PC-9 (cell line): ENCODE measurements around the gene TNIK. TPM values are rescaled to one million over a fixed set of nuclear protein-coding genes. Genes with fewer than 3 reads are reported as not detected.

Experiments used
- BruUV-seq: library from RNA; stranded (reverse); fragments of 400-500 nt; replicated peaks from 2 replicates; lab custom pipeline; 2021; lab: Mats Ljungman, UMichigan
- CTCF ChIA-PET: fragments of 300-600 bp; sonication (Branson Sonifier 250); formaldehyde crosslinking; loops from one replicate; lab custom pipeline; 2022; ENCODE audit warnings: antibody characterized with exemption; lab: Charles Lee
- POLR2A ChIA-PET: fragments of 300-600 bp; sonication (Branson Sonifier 250); formaldehyde crosslinking; loops from one replicate; lab custom pipeline; 2022; ENCODE audit warnings: antibody characterized with exemption; ENCODE audit not compliant: unreplicated experiment; lab: Charles Lee
- DNase-seq, 2 experiments: peaks; one replicate each; pipeline versions ENCODE4 v3.0.0 to v3.0.0-alpha.2; 2015 to 2022; ENCODE audit warnings: mixed read lengths in 1 of 2
- H2AFZ ChIP-seq: fragments of 200-600 bp; sonication (generic); 2 replicates; pipeline ENCODE4 v1.8.1; 2017; ENCODE audit warnings: antibody characterized with exemption
- H3F3A ChIP-seq: fragments of 200-600 bp; sonication (generic); 2 replicates; pipeline ENCODE4 v1.8.1; 2017; ENCODE audit warnings: antibody characterized with exemption, mild to moderate bottlenecking, low read depth; ENCODE audit not compliant: insufficient read depth
- H3K27ac ChIP-seq: fragments of 200-600 bp; sonication (generic); 2 replicates; pipeline ENCODE4 v1.6.1; 2016; ENCODE audit warnings: mixed run types
- H3K27me3 ChIP-seq: fragments of 200-600 bp; sonication (generic); 2 replicates; pipeline ENCODE4 v1.6.1; 2016; ENCODE audit warnings: low read depth, mixed run types; ENCODE audit not compliant: insufficient read depth
- H3K36me3 ChIP-seq: fragments of 200-600 bp; sonication (generic); 2 replicates; pipeline ENCODE4 v1.6.1; 2016; ENCODE audit warnings: low read depth, mixed run types
- H3K4me1 ChIP-seq: fragments of 200-600 bp; sonication (generic); replicated peaks from 2 replicates; pipeline ENCODE4 v1.6.1; 2016; ENCODE audit warnings: mixed run types; ENCODE audit not compliant: insufficient read depth
- H3K4me2 ChIP-seq: fragments of 200-600 bp; sonication (generic); 2 replicates; pipeline ENCODE4 v1.6.1; 2017; ENCODE audit warnings: mixed run types
- H3K4me3 ChIP-seq: fragments of 200-600 bp; sonication (generic); 2 replicates; pipeline ENCODE4 v1.6.1; 2016; ENCODE audit warnings: mixed run types
- H3K79me2 ChIP-seq: fragments of 200-600 bp; sonication (generic); 2 replicates; pipeline ENCODE4 v1.6.1; 2017; ENCODE audit warnings: low read depth, mixed run types
- H3K9me2 ChIP-seq: fragments of 200-600 bp; sonication (generic); 2 replicates; pipeline ENCODE4 v1.8.1; 2017; ENCODE audit warnings: mild to moderate bottlenecking; ENCODE audit not compliant: insufficient read depth
- H3K9me3 ChIP-seq: fragments of 200-600 bp; sonication (generic); 2 replicates; pipeline ENCODE4 v1.8.1; 2016; ENCODE audit warnings: low read depth; ENCODE audit not compliant: insufficient read depth
- H4K20me1 ChIP-seq: fragments of 200-600 bp; sonication (generic); 2 replicates; pipeline ENCODE4 v1.8.1; 2017; ENCODE audit not compliant: insufficient read depth
- CTCF ChIP-seq: fragments of 200-600 bp; sonication (generic); conservative IDR thresholded peaks from 2 replicates; pipeline ENCODE4 v1.6.1; 2017; ENCODE audit warnings: mixed run types, antibody characterized with exemption, mild to moderate bottlenecking, moderate library complexity
- EZH2 ChIP-seq: fragments of 200-600 bp; sonication (generic); IDR thresholded peaks from 2 replicates; pipeline ENCODE4 v1.8.0; 2017; ENCODE audit warnings: antibody characterized with exemption, low read depth
- intact Hi-C: fragments of 100-400 bp; cut with micrococcal nuclease; formaldehyde crosslinking; loops from one replicate; pipeline ENCODE4 v1.10.0; 2022; ENCODE audit not compliant: unreplicated experiment
- total RNA-seq: library from RNA; stranded (reverse); gene quantifications from 2 replicates; pipeline ENCODE4 v1.2.3, GENCODE V29; 2021

The TNIK gene
- total RNA-seq, 1 experiment from 2014 or later = 30.7 TPM

GRCh38 chr3:171401432-171401831 is 58.8 kb downstream of the TNIK start:
- TF ChIP-seq CTCF (no peak), EZH2 (no peak)
- Histone ChIP-seq H3K27me3 (no peaks in the 10 kb centered on the region), H2AFZ (no peak overlapping the region), H3K27ac (no peak overlapping the region), H3K36me3 (no peaks in the 10 kb centered on the region), H4K20me1 (no peaks in the 10 kb centered on the region), H3F3A (no peaks in the 10 kb centered on the region), H3K4me1 (peaks cover 4% of the 10 kb centered on the region; the same call in 1 of the 2 replicates), H3K4me2 (no peak overlapping the region), H3K79me2 (peaks cover 39% of the 10 kb centered on the region), H3K9me2 (no peaks in the 10 kb centered on the region), H3K9me3 (no peaks in the 10 kb centered on the region; the same call in 1 of the 2 replicates), H3K4me3 (no peak overlapping the region)
- ChIA-PET POLR2A (no interaction called here), CTCF (no interaction called here)
- intact Hi-C loops = no loop called here
- BruUV-seq = no TSS peak
- no peak for DNase-seq

DNA sequence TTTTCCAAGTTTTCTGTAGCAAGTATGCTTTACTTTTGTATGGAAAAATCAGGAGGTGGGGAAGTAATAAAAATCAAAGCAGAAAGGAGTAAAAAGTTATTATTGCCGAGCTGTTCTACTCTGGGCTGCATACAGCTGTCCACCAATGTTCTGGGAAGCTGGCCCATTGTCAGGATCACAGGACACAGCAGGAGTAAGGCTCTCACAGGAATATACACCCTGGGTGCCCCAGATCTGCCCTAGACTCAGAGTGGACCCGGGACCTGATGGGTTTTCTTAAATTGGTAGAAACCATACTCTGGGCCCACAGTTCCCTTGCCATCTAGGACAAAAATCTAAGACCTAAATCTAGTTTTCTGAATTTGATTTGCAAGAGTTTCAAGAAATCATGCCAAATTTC is 60.4 kb downstream of the TNIK start:
- Histone ChIP-seq H3K4me3 (no peak overlapping the region), H3K36me3 (no peaks in the 10 kb centered on the region), H3K9me3 (no peaks in the 10 kb centered on the region; the same call in 1 of the 2 replicates), H2AFZ (no peak overlapping the region), H4K20me1 (no peaks in the 10 kb centered on the region), H3K4me1 (peaks cover 9% of the 10 kb centered on the region; the same call in 1 of the 2 replicates), H3K27ac (no peak overlapping the region), H3K27me3 (no peaks in the 10 kb centered on the region), H3F3A (no peaks in the 10 kb centered on the region), H3K4me2 (no peak overlapping the region), H3K9me2 (no peaks in the 10 kb centered on the region), H3K79me2 (peaks cover 37% of the 10 kb centered on the region)
- POLR2A ChIA-PET = no interaction called here
- intact Hi-C loops = no loop called here
- DNase-seq = no peak
- CTCF ChIA-PET = no interaction called here
- TF ChIP-seq CTCF = no peak
- no peak for TF ChIP-seq EZH2
- no TSS peak for BruUV-seq

GRCh38 chr3:171398343-171398742 is 61.9 kb downstream of the TNIK start:
- BruUV-seq = no TSS peak

More at GRCh38 chr3:171398343-171398742, 61.9 kb downstream of the TNIK start:
- Histone ChIP-seq H4K20me1 (no peaks in the 10 kb centered on the region), H3K4me2 (no peak overlapping the region), H3K36me3 (no peaks in the 10 kb centered on the region), H3K27ac (no peak overlapping the region), H2AFZ (no peak overlapping the region), H3F3A (no peaks in the 10 kb centered on the region), H3K4me1 (peaks cover 9% of the 10 kb centered on the region; the same call in 1 of the 2 replicates), H3K9me3 (no peaks in the 10 kb centered on the region), H3K27me3 (no peaks in the 10 kb centered on the region), H3K4me3 (no peak overlapping the region), H3K9me2 (no peaks in the 10 kb centered on the region), H3K79me2 (peaks cover 32% of the 10 kb centered on the region)
- intact Hi-C loops = no loop called here
- ChIA-PET POLR2A (no interaction called here), CTCF (no interaction called here)
- no peak for DNase-seq
- TF ChIP-seq CTCF (no peak), EZH2 (no peak)
